Panc1 (cell line): ENCODE results near the gene HCN4. TPM values are rescaled to one million over a fixed set of nuclear protein-coding genes. Genes with fewer than 3 reads are reported as not detected.

Experiments
- ATAC-seq: fragments of 200-7000 bp; cut with Tn5 transposase; 2 replicates; pipeline ENCODE4 v1.9.1; 2020; ENCODE audit warnings: mild to moderate bottlenecking, moderate library complexity
- BruUV-seq: library from RNA; stranded (reverse); fragments of 400-500 nt; replicated peaks from 2 replicates; lab custom pipeline; 2021; lab: Mats Ljungman, UMichigan
- CTCF ChIA-PET: fragments of 300-600 bp; sonication (Branson Sonifier 250); formaldehyde crosslinking; loops from one replicate; lab custom pipeline; 2022; ENCODE audit warnings: antibody characterized with exemption; lab: Charles Lee
- POLR2A ChIA-PET: fragments of 300-600 bp; sonication (Branson Sonifier 250); formaldehyde crosslinking; loops from one replicate; lab custom pipeline; 2022; ENCODE audit warnings: antibody characterized with exemption; lab: Charles Lee
- DNase-seq: peaks from one replicate; pipeline ENCODE4 v3.0.0-alpha.2; 2010; ENCODE audit warnings: low read depth, low spot score
- H3K27ac ChIP-seq: 2 replicates; pipeline ENCODE4 v1.5.1; 2011; ENCODE audit warnings: mild to moderate bottlenecking, low read length, inconsistent platforms
- H3K27me3 ChIP-seq: fragments of 200-500 bp; sonication (Bioruptor generic); 2 replicates; pipeline ENCODE4 v1.6.0; 2014; ENCODE audit warnings: low read length, inconsistent platforms; ENCODE audit not compliant: control insufficient read depth, insufficient read depth
- H3K36me3 ChIP-seq: fragments of 200-500 bp; sonication (Bioruptor generic); 2 replicates; pipeline ENCODE4 v1.5.1; 2014; ENCODE audit warnings: inconsistent platforms, mild to moderate bottlenecking, low read length, moderate library complexity; ENCODE audit not compliant: control insufficient read depth, insufficient read depth
- H3K4me1 ChIP-seq: 2 replicates; pipeline ENCODE4 v1.5.1; 2011; ENCODE audit warnings: inconsistent platforms, mild to moderate bottlenecking, low read length, moderate library complexity; ENCODE audit not compliant: control insufficient read depth, insufficient read depth
- H3K4me3 ChIP-seq, 2 experiments: 2 replicates each; pipeline ENCODE4 v1.5.1; 2011 to 2012; ENCODE audit warnings: low read depth in 2 of 2, low read length in 2 of 2, mild to moderate bottlenecking in 2 of 2, inconsistent platforms in 1 of 2, moderate library complexity in 1 of 2
- H3K9me3 ChIP-seq: fragments of 200-500 bp; sonication (Bioruptor generic); 2 replicates; pipeline ENCODE4 v1.5.1; 2014; ENCODE audit warnings: low read depth, mild to moderate bottlenecking, inconsistent platforms, low read length, moderate library complexity; ENCODE audit not compliant: control insufficient read depth, insufficient read depth
- POLR2AphosphoS5 ChIP-seq: IDR thresholded peaks from 2 replicates; pipeline ENCODE4 v1.6.1; 2012; ENCODE audit warnings: mild to moderate bottlenecking, low read depth, low read length, moderate library complexity
- SIN3A ChIP-seq: IDR thresholded peaks from 2 replicates; pipeline ENCODE4 v1.6.1; 2012; ENCODE audit warnings: low read depth, mild to moderate bottlenecking, low read length, moderate library complexity, borderline replicate concordance; ENCODE audit not compliant: insufficient read depth
- TCF7L2 ChIP-seq: IDR thresholded peaks from 2 replicates; pipeline ENCODE4 v1.6.1; 2011; ENCODE audit warnings: mild to moderate bottlenecking, low read depth, low read length, inconsistent platforms
- in situ Hi-C: cut with HindIII; loops from 2 replicates; pipeline ENCODE4 v1.10.0; 2016; ENCODE audit warnings: low sequenced_read_pairs, low pct_unique_long_range_greater_than_20kb
- intact Hi-C: fragments of 100-400 bp; cut with micrococcal nuclease; formaldehyde crosslinking; loops from one replicate; pipeline ENCODE4 v1.10.0; 2022; ENCODE audit not compliant: unreplicated experiment
- total RNA-seq: library from RNA; stranded (reverse); gene quantifications from one replicate; pipeline ENCODE4 v1.2.1, GENCODE V29; 2021; ENCODE audit not compliant: unreplicated experiment
- TF ChIP-seq, protein P1 (sequence below), 2 experiments: IDR thresholded peaks; 2 replicates each; pipeline ENCODE4 v1.6.1; 2011 to 2012; ENCODE audit warnings: low read depth in 2 of 2, control low read depth in 1 of 2, low read length in 1 of 2, mild to moderate bottlenecking in 1 of 2, moderate library complexity in 1 of 2; ENCODE audit not compliant: insufficient read depth in 1 of 2
- TF ChIP-seq, protein P2 (sequence below): fragments of 450-650 bp; IDR thresholded peaks from 2 replicates; pipeline ENCODE4 v1.5.1; 2017; ENCODE audit warnings: mild to moderate bottlenecking

Gene HCN4
- total RNA-seq, 1 experiment from 2014 or later, result 0.15 TPM

DNA sequence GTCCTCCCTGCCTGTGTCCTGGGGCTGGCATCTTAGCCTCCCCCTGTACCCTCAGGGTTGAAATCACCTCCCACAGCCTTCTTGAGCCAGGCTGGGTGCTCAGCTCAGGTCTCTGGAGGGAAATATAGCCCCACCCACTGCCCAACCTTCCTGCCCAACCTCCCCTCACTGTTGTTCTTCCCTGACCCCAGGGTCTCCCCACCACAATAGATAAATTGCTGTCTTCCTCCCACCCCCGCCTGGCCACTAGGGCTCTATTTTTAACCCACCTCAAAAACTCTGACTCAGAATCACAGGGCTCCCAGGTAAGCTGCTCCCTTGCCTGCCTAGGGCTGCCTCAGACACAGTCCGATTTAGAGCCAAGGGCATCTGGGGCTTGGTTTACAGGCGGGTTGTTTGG is 15.0 kb downstream of the HCN4 start:
- Histone ChIP-seq H3K27me3 (peaks cover 2% of the 10 kb centered on the region; the same call in 1 of the 2 replicates), H3K4me3 (no peak overlapping the region), H3K4me1 (no peaks in the 10 kb centered on the region), H3K36me3 (no peaks in the 10 kb centered on the region), H3K9me3 (no peaks in the 10 kb centered on the region), H3K27ac (no peak overlapping the region)
- BruUV-seq, result no TSS peak
- intact Hi-C loops (no loop called here), in situ Hi-C loops (no loop called here)
- ATAC-seq (no peak), DNase-seq (no peak)
- POLR2A ChIA-PET, result no interaction called here
- CTCF ChIA-PET, result interaction anchor here (0.7 kb wide), 1 partner anchor 331 kb away, joined by 8 read pairs; no protein-coding TSS in a partner anchor
- TF ChIP-seq, protein P1, sequence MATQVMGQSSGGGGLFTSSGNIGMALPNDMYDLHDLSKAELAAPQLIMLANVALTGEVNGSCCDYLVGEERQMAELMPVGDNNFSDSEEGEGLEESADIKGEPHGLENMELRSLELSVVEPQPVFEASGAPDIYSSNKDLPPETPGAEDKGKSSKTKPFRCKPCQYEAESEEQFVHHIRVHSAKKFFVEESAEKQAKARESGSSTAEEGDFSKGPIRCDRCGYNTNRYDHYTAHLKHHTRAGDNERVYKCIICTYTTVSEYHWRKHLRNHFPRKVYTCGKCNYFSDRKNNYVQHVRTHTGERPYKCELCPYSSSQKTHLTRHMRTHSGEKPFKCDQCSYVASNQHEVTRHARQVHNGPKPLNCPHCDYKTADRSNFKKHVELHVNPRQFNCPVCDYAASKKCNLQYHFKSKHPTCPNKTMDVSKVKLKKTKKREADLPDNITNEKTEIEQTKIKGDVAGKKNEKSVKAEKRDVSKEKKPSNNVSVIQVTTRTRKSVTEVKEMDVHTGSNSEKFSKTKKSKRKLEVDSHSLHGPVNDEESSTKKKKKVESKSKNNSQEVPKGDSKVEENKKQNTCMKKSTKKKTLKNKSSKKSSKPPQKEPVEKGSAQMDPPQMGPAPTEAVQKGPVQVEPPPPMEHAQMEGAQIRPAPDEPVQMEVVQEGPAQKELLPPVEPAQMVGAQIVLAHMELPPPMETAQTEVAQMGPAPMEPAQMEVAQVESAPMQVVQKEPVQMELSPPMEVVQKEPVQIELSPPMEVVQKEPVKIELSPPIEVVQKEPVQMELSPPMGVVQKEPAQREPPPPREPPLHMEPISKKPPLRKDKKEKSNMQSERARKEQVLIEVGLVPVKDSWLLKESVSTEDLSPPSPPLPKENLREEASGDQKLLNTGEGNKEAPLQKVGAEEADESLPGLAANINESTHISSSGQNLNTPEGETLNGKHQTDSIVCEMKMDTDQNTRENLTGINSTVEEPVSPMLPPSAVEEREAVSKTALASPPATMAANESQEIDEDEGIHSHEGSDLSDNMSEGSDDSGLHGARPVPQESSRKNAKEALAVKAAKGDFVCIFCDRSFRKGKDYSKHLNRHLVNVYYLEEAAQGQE (IDR thresholded peaks at IDR 0.05; ENCODE audit: insufficient read depth in 1 of 2, low read depth in 2 of 2, low read length in 1 of 2), result no peak
- TF ChIP-seq POLR2AphosphoS5, result no peak
- TF ChIP-seq, protein P2, sequence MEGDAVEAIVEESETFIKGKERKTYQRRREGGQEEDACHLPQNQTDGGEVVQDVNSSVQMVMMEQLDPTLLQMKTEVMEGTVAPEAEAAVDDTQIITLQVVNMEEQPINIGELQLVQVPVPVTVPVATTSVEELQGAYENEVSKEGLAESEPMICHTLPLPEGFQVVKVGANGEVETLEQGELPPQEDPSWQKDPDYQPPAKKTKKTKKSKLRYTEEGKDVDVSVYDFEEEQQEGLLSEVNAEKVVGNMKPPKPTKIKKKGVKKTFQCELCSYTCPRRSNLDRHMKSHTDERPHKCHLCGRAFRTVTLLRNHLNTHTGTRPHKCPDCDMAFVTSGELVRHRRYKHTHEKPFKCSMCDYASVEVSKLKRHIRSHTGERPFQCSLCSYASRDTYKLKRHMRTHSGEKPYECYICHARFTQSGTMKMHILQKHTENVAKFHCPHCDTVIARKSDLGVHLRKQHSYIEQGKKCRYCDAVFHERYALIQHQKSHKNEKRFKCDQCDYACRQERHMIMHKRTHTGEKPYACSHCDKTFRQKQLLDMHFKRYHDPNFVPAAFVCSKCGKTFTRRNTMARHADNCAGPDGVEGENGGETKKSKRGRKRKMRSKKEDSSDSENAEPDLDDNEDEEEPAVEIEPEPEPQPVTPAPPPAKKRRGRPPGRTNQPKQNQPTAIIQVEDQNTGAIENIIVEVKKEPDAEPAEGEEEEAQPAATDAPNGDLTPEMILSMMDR, result no peak
- no peak for TF ChIP-seq TCF7L2
- TF ChIP-seq SIN3A, result no peak

DNA sequence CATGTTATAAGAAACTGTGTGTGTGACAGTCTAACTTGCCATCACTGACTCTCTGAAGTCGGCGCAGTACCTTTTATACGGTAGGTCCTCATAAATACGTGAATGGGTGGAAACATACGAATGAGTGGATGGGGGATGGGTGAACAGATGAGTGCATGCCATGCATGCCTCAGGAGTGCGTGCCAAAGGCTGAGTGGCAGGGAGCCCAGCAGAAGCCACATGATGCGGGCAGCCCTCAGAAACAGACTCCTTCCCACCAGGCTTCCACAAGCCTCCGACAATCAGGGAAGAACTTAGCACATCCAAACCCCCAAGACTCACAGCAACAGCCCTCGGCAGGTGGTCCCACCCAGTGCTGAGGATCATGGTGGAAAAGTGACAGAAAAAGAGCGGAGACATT is 16.7 kb downstream of the HCN4 start:
- ATAC-seq, result no peak
- intact Hi-C loops (no loop called here), in situ Hi-C loops (no loop called here)
- no peaks in the 10 kb centered on the region for H3K9me3 ChIP-seq
- H3K36me3 ChIP-seq, result no peaks in the 10 kb centered on the region
- CTCF ChIA-PET, result no interaction called here
- peaks cover 2% of the 10 kb centered on the region; the same call in 1 of the 2 replicates for H3K27me3 ChIP-seq
- H3K4me1 ChIP-seq, result no peaks in the 10 kb centered on the region
- no peak overlapping the region for H3K27ac ChIP-seq
- no TSS peak for BruUV-seq
- H3K4me3 ChIP-seq, result no peak overlapping the region
- no peak for TF ChIP-seq SIN3A
- no peak for TF ChIP-seq POLR2AphosphoS5
- TF ChIP-seq, protein P2, result no peak
- TF ChIP-seq, protein P1 (IDR thresholded peaks at IDR 0.05; ENCODE audit: insufficient read depth in 1 of 2, low read depth in 2 of 2, low read length in 1 of 2), result no peak
- DNase-seq, result no peak
- POLR2A ChIA-PET, result no interaction called here
